Loucy (cell line): ENCODE results near the gene ZIC2.

Source experiments
- EZH2phosphoT487 ChIP-seq: fragments of 200-600 bp; IDR thresholded peaks from 2 replicates; pipeline ENCODE4 v1.6.1; 2018; ENCODE audit warnings: antibody characterized with exemption, mild to moderate bottlenecking, moderate library complexity, borderline replicate concordance
- TF ChIP-seq, protein P1 (sequence below): fragments of 200-600 bp; sonication (generic); conservative IDR thresholded peaks from 2 replicates; pipeline ENCODE4 v1.5.1; 2014; ENCODE audit warnings: mild to moderate bottlenecking, antibody characterized with exemption, low read length

DNA sequence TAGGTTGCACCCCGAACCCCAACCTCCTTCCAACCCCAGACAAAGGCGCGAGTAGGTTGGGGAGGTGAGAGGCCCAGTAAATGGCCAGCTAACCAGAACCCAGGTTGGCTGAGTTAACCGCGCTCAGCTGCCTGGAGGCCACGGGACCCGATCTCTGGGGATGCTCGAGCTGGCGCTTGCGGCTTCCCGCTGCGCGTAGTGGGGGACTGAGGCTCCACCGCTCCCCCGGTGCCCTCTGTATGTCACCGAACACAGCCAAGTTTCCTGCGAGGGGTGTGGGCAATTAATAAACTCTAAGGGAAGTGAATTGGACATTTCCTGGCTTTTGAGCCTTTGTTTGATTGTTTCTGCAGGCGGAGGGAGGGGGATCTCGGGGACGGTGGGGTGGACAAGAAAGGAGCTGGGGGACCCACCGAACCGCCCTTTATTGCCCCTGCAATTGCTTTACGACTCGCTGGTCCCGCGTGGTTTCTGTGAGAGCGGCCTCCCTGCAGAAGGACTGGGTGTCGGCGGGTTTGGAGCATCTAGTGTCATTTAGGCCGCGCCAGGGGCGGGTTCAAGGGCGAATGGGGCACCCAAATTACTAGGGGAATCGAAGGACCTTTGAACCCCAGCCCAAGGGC is 6.5 kb upstream of the ZIC2 start:
- TF ChIP-seq, protein P1, sequence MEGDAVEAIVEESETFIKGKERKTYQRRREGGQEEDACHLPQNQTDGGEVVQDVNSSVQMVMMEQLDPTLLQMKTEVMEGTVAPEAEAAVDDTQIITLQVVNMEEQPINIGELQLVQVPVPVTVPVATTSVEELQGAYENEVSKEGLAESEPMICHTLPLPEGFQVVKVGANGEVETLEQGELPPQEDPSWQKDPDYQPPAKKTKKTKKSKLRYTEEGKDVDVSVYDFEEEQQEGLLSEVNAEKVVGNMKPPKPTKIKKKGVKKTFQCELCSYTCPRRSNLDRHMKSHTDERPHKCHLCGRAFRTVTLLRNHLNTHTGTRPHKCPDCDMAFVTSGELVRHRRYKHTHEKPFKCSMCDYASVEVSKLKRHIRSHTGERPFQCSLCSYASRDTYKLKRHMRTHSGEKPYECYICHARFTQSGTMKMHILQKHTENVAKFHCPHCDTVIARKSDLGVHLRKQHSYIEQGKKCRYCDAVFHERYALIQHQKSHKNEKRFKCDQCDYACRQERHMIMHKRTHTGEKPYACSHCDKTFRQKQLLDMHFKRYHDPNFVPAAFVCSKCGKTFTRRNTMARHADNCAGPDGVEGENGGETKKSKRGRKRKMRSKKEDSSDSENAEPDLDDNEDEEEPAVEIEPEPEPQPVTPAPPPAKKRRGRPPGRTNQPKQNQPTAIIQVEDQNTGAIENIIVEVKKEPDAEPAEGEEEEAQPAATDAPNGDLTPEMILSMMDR = no peak
- no peak for TF ChIP-seq EZH2phosphoT487
